Measurements from ENCODE around the gene CAMTA1.

The CAMTA1 gene

GRCh38 chr1:7388141-7388487 lies 602.9 kb downstream of the CAMTA1 start:
- DNase-seq (ENCODE audit: low read depth) = no peak

GRCh38 chr1:7388488-7389185 lies 603.4 kb downstream of the CAMTA1 start:
- DNase-seq (ENCODE audit: low read depth) = no peak

GRCh38 chr1:7389201-7389905 lies 604.1 kb downstream of the CAMTA1 start:
- no peak for DNase-seq (ENCODE audit: low read depth)

GRCh38 chr1:7389906-7390603 lies 604.8 kb downstream of the CAMTA1 start:
- DNase-seq (ENCODE audit: low read depth) = no peak

- no peak for DNase-seq (ENCODE audit: low read depth)
These were observed 605.3 kb downstream of the CAMTA1 start for GRCh38 chr1:7390604-7391000.

GRCh38 chr1:7393136-7393535 lies 607.9 kb downstream of the CAMTA1 start:
- DNase-seq (ENCODE audit: low read depth) = no peak

- DNase-seq (ENCODE audit: low read depth) = no peak
These were observed 610.0 kb downstream of the CAMTA1 start for GRCh38 chr1:7395251-7395650.

- no peak for DNase-seq (ENCODE audit: low read depth)
These were observed 613.7 kb downstream of the CAMTA1 start for GRCh38 chr1:7398982-7399381.

GRCh38 chr1:7399514-7400125 lies 614.4 kb downstream of the CAMTA1 start:
- no peak for DNase-seq (ENCODE audit: low read depth)

- DNase-seq (ENCODE audit: low read depth) = no peak
These were observed 615.3 kb downstream of the CAMTA1 start for GRCh38 chr1:7400566-7400965.

- DNase-seq (ENCODE audit: low read depth) = no peak
These were observed 616.7 kb downstream of the CAMTA1 start for GRCh38 chr1:7401814-7402547.

- no peak for DNase-seq (ENCODE audit: low read depth)
These were observed 617.2 kb downstream of the CAMTA1 start for GRCh38 chr1:7402548-7402850.

GRCh38 chr1:7403265-7404045 lies 618.2 kb downstream of the CAMTA1 start:
- DNase-seq (ENCODE audit: low read depth) = no peak

GRCh38 chr1:7404046-7404742 lies 618.9 kb downstream of the CAMTA1 start:
- no peak for DNase-seq (ENCODE audit: low read depth)

GRCh38 chr1:7405844-7406500 lies 620.7 kb downstream of the CAMTA1 start:
- DNase-seq (ENCODE audit: low read depth) = no peak

GRCh38 chr1:7406641-7407543 lies 621.6 kb downstream of the CAMTA1 start:
- DNase-seq (ENCODE audit: low read depth) = no peak

- DNase-seq (ENCODE audit: low read depth) = no peak
These were observed 622.3 kb downstream of the CAMTA1 start for GRCh38 chr1:7407544-7407895.

GRCh38 chr1:7407980-7408770 lies 622.9 kb downstream of the CAMTA1 start:
- no peak for DNase-seq (ENCODE audit: low read depth)

GRCh38 chr1:7408771-7409150 lies 623.5 kb downstream of the CAMTA1 start:
- no peak for DNase-seq (ENCODE audit: low read depth)
